ENCODE measurements around the gene PARD6G. TPM values are rescaled to one million over a fixed set of nuclear protein-coding genes. Genes with fewer than 3 reads are reported as not detected.

PARD6G gene
- total and polyA plus RNA-seq, 7 donors, result 0.22 to 1.5 (median 1.1) TPM

DNA sequence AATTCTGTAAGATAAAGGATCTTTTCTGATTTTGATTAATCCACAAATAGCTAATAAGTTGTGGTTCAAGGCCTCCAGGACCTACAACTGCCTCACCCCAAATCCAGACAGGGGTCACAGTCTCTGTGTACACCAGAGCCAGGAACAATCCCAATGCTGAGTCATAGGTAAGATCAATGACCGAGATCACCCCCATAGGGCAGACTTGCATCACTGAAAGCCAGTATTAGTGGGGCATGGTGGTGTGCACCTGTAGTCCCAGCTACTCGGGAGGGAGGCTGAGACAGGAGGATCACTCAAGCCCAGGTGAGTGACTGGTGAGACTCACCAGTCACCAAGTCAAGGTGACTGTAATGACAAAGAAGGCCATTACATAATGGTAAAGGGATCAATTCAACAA lies 12.9 kb downstream of the PARD6G start:
- Histone ChIP-seq H3K4me1 (no peaks in the 10 kb centered on the region), H3K4me3 (no peak overlapping the region), H3K27me3 (ENCODE audit: insufficient read depth in 3 of 3, low read length in 2 of 3) (no peaks in the 10 kb centered on the region), H3K27ac (no peak overlapping the region), H3K36me3 (ENCODE audit: insufficient read depth in 1 of 2, low read depth in 1 of 2) (no peaks in the 10 kb centered on the region), H3K9me3 (no peaks in the 10 kb centered on the region)
- WGBS, 3 donors, result 94 to 100% (median 96%) methylated on average over 2 of the region's 2 CpGs
- intact Hi-C loops (cut with DNase I), result no loop called here
- DNase-seq (no peak), ATAC-seq (no peak)
- TF ChIP-seq CTCF (IDR thresholded peaks at IDR 0.05), result no peak

GRCh38 chr18:80233899-80234298 lies 13.4 kb downstream of the PARD6G start:
- Histone ChIP-seq H3K27me3 (ENCODE audit: insufficient read depth in 3 of 3, low read length in 2 of 3) (no peaks in the 10 kb centered on the region), H3K4me1 (no peaks in the 10 kb centered on the region), H3K9me3 (no peaks in the 10 kb centered on the region), H3K27ac (no peak overlapping the region), H3K36me3 (ENCODE audit: insufficient read depth in 1 of 2, low read depth in 1 of 2) (no peaks in the 10 kb centered on the region), H3K4me3 (no peak overlapping the region)
- no peak for TF ChIP-seq CTCF (IDR thresholded peaks at IDR 0.05)
- 82 to 89% (median 87%) methylated on average over 8 of the region's 8 CpGs for WGBS, 3 donors
- DNase-seq (no peak), ATAC-seq (no peak)
- intact Hi-C loops (cut with DNase I), result no loop called here

DNA sequence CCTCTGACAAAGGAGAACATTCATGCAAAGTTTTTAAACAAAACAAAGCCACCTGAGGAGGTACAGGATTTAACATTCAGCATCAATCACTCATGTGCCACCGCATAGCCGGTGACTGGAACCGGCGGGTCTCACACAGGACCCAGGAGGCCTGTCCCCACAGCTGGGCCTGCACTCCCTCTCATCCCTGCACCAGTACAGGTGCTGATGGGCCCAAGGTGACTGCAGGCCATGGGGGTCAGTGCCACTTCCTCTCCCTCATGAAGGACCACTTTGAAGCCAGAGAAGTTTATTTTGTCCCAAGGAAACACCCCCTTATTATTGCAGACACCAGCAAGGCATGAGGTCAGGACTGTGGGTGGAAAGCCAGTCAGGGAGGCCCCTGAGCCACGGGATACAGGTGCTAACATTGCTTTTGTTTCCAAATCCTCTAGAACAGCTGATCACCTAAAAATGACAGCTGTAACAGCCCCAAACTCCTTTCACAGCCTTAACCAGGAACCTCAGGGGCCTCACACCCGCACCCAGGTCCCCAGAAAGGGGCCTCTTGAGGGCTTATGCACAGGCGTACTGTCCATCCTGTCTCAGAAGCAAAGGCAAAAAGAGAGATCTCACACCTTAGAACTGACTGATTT lies 14.0 kb downstream of the PARD6G start:
- Histone ChIP-seq H3K4me1 (no peaks in the 10 kb centered on the region), H3K36me3 (ENCODE audit: insufficient read depth in 1 of 2, low read depth in 1 of 2) (no peaks in the 10 kb centered on the region), H3K27me3 (ENCODE audit: insufficient read depth in 3 of 3, low read length in 2 of 3) (no peaks in the 10 kb centered on the region), H3K27ac (no peak overlapping the region), H3K9me3 (no peaks in the 10 kb centered on the region), H3K4me3 (no peak overlapping the region)
- 79 to 85% (median 79%) methylated on average over 7 of the region's 7 CpGs for WGBS, 3 donors
- intact Hi-C loops (cut with DNase I), result no loop called here
- no peak for TF ChIP-seq CTCF (IDR thresholded peaks at IDR 0.05)
- ATAC-seq, result no peak
- DNase-seq, result no peak

DNA sequence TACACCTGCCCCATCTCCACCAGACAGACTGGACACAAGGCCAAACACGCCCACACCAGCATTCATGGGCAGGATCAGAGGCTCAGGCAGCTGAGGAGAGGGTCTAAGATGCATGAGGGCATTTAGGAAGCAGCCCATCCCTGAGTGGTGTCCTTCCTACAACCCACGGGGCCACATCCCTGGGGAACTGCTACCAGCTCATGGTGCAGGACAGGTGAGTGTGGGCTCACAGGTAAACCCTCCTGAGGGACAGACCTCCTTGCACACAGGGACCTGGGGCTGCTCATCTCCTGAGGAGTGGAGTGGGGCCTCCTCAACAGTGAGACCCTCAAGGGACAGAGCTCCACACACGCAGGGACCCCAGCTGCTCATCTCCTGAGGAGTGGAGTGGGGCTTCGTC lies 14.6 kb downstream of the PARD6G start:
- Histone ChIP-seq H3K27ac (no peak overlapping the region), H3K9me3 (no peaks in the 10 kb centered on the region), H3K4me1 (no peaks in the 10 kb centered on the region), H3K27me3 (ENCODE audit: insufficient read depth in 3 of 3, low read length in 2 of 3) (no peaks in the 10 kb centered on the region), H3K4me3 (no peak overlapping the region), H3K36me3 (ENCODE audit: insufficient read depth in 1 of 2, low read depth in 1 of 2) (no peaks in the 10 kb centered on the region)
- no peak for TF ChIP-seq CTCF (IDR thresholded peaks at IDR 0.05)
- intact Hi-C loops (cut with DNase I), result no loop called here
- no peak for ATAC-seq
- DNase-seq, result no peak
- WGBS, 3 donors, result 89 to 93% (median 91%) methylated on average over 4 of the region's 4 CpGs

GRCh38 chr18:80232030-80232429 lies 15.3 kb downstream of the PARD6G start:
- Histone ChIP-seq H3K4me1 (no peaks in the 10 kb centered on the region), H3K36me3 (ENCODE audit: insufficient read depth in 1 of 2, low read depth in 1 of 2) (no peaks in the 10 kb centered on the region), H3K9me3 (no peaks in the 10 kb centered on the region), H3K27me3 (ENCODE audit: insufficient read depth in 3 of 3, low read length in 2 of 3) (no peaks in the 10 kb centered on the region), H3K27ac (no peak overlapping the region), H3K4me3 (no peak overlapping the region)
- no peak for DNase-seq
- TF ChIP-seq CTCF (IDR thresholded peaks at IDR 0.05), result no peak
- ATAC-seq, result no peak
- WGBS, 3 donors, result 91 to 95% (median 93%) methylated on average over 5 of the region's 5 CpGs
- intact Hi-C loops (cut with DNase I), result no loop called here
